GM18861 (cell line): ENCODE data around the gene SMG1.
"Not testable (repeated sequence)": the region's sequence is repeated elsewhere in the genome, so short reads cannot be mapped to it uniquely, and the experiment has no call there.

ENCODE experiments used
- ATAC-seq: cut with Tn5 transposase; IDR thresholded peaks from one replicate; pipeline ENCODE4 v1.9.1; 2021; ENCODE audit not compliant: unreplicated experiment

SMG1 gene

DNA sequence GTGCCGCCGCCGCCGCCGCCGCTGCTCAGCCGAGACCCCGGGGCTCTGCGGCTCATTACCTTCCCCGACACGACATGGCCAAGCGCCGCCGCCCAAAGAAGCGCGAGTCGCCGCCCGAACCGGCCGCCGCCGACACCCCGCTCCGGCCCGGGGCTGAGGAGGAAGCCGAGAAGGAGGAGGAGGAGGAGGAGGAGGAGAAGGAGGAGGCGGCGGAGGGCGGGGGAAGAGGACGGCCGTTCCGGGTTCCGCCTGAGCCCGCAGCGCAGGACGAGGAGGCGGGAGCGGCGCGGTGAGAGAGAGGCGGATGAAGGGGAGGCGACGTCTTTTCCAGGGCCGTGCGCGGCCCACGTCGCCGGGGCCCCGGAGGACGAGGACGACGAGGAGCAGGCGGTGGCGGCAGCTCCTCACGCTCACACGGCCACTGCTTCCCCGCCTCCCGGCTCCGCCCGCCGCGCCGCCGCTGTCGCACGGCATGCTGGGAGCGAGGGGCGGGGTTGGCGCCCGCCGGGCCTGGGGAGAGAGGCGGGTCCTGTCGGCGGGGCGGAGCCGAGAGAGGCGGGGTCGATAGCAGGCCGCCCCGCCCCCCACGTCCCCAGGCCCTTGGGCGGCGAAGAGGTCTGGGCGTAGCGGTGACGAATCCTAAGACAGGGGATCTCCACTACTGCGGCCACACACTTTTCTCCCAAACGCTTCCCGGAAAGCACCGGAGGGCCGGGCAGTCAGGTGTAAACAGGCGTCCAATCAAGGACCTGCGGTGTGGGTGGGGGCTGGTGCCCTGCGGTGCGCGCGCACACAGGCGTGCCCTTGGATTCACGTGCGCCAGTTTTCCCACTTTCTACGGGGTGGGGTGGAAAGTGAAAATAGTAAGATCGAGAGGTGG, at the start of gene SMG1:
SMG1 (minus strand) TSS at position 423 of the 880 bp plus-strand sequence; CDS start at position 56, 367 bp downstream.
- peak; percentile 84 for ATAC-seq

GRCh38 chr16:18975109-18975508, 48.9 kb upstream of the SMG1 start:
- ATAC-seq = no peak

DNA sequence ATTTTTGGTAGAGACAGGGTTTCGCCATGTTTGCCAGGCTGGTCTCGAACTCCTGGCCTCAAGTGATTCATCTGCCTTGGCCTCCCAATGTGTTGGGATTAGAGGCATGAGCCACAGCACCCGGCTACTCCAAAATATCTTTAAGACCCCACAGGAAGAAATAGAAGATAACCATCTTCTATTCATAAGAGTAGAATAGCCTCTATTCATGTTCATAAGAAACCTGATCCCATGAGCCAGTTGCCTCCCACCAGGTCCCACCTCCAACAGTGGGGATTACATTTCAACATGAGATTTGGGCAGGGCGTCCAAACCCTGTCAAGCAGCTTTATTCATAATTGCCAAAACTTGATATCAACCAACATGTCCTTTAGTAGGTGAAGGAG, 43.6 kb upstream of the SMG1 start:
- ATAC-seq = no peak

DNA sequence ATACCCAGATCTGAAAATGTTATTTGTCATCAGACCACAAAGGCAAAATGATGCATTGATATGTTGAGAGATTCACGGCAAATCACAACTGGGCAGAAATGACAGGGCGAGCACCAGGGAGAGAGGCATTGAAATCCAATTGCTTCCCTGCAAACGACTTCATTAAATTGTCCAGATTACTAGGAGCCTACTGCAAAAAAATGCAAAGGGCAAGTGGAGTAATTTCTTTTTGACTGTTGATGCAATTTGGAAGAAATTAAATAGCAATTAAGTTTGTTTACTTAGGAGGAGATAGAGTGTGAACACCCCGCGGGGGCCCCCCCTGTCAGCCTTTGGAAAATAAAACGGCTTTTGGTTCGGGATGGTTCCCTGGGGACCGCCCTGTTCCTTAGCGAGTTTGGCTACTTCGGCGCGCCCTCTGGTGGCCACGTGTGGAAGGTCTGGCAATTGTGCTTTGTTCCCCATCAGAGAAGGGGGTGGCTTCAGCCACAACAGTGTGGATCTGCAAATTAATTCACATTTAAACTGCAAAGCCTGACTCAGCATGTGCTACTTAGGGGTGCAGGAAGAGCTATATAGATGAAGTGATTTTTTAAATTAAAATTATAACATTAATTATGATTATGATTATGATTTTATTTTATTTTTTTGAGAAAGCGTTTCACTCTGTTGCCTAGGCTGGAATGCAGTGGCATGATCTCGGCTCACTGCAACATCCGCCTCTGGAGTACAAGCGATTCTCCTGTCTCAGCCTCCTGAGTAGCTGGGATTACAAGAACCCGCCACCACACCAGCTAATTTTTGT, 43.0 kb upstream of the SMG1 start:
- no peak for ATAC-seq

- ATAC-seq = no peak
Observed at GRCh38 chr16:18966791-18967190, 40.6 kb upstream of the SMG1 start.

GRCh38 chr16:18965555-18965954, 39.3 kb upstream of the SMG1 start:
- ATAC-seq = no peak

GRCh38 chr16:18959031-18959505, 32.9 kb upstream of the SMG1 start:
- no peak for ATAC-seq

- no peak for ATAC-seq
Observed at GRCh38 chr16:18958621-18959029, 32.4 kb upstream of the SMG1 start.

DNA sequence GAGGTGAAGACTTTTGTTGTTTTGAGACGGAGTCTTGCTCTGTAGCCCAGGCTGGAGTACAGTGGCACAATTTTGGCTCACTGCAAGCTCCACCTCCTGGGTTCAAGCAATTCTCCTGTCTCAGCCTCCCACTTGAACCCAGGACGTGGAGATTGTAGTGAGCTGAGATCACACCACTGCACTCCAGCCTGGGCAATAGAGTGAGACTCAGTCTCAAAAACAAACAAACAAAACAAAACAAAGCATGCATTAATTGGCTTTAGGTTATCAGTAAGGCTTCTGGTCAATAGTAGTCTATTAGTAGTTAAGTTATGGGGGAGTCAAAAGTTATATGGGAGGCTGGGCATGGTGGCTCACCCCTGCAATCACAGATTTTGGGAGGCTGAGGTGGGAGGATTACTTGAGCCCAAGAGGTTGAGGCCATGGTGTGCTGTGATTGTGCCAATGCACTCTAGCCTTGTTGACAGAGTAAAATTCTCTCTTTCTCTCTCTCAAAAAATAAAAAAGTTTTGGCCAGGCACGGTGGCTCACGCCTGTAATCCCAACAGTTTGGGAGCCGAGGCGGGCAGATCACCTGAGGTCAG, 30.5 kb upstream of the SMG1 start:
- ATAC-seq = not testable (repeated sequence)

DNA sequence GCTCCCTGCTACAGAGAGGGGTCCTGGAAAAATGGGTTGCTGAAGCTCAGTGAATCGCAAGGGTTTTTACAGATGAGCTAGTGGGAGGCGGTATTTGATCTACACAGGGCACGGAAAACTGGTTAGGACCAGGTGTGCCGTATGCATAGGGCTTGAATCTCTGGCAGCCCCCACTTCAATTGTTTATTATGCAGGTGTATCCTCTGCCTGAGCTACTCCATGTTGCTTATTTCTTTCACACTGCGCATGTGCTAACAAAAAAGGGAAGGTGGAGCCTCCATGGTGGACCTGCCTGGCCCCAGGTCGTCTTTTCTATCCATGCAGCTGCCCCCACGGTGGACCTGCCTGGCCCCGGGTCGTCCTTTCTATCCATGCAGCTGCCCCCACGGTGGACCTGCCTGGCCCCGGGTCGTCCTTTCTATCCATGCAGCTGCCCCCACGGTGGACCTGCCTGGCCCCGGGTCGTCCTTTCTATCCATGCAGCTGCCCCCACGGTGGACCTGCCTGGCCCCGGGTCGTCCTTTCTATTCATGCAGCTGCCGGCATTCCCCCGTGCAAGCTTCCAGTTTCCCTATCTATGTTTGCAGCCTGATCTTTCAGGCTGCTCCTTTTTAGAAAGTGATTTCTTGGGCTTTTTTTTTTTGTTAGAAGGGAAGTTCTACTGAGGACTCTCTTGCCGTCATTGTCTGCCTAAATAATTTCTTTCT, 29.8 kb upstream of the SMG1 start:
- ATAC-seq = not testable (repeated sequence)

DNA sequence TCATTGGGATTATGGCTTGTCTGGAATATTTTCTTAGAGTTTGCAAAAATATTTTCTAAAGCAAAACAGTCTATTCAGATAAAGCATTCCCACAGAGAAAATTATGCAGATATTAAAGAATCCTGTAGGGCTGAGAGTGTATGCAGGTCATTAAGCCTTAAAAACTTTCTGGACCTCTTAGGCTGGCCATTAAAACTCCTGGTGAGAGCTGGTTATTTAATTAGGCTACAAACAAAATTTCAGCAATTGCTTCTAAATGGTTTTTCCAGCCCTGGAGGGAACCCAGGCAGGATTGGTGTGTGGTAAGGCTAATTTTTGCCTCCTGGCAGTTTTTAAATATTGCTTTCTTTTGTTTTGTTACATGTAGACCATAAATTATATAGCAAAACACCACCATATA, 27.3 kb upstream of the SMG1 start:
- ATAC-seq = no peak

DNA sequence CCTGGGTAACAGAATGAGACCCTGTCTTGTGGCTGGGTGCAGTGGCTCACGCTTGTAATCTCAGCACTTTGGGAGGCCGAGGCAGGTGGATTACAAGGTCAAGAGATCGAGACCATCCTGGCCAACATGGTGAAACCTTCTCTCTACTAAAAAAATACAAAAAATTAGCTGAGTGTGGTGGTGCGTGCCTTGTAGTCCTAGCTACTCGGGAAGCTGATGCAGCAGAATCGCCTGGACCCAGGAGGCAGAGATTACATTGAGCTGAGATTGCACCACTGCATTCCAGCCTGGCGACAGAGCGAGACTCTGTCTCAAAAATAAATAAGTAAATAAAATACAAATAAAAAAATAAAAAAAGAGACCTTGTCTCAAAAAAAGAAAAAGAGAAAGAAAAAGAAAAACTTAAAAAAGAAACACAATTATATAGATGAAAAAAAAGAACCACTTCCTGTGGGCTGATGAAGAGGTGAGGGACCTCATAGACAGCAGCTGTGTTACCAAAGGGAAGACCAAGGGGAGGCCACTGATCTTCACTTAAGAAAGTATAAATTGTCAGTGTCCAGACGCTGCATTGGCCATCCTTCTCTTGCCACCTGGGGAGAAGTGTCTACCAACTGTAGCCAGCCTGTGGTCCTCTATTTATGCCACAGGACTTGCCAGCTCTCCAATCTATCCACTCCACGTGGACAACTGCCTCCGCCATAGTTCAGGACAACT, 24.4 kb upstream of the SMG1 start:
- ATAC-seq = no peak

- no peak for ATAC-seq
Observed at GRCh38 chr16:18948372-18949020, 22.3 kb upstream of the SMG1 start.

DNA sequence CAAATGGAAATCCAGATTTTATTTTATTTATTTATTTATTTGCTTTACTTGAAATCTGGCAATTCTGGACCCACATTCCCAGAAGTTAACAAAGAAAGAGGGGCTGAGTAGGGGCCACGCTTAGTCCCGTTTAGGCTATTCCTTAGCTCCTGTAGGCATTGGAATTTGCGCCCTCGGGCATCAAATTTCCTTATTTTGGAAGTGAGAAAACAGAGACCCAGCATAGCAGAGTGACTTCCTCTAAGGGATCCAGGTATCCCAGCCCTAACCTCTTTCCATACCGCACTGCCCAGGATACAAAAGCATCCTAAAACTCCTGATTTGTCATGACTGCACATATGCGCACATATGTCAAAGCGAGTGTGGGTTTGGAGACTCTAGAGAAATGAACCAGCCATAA, 19.0 kb upstream of the SMG1 start:
- no peak for ATAC-seq

DNA sequence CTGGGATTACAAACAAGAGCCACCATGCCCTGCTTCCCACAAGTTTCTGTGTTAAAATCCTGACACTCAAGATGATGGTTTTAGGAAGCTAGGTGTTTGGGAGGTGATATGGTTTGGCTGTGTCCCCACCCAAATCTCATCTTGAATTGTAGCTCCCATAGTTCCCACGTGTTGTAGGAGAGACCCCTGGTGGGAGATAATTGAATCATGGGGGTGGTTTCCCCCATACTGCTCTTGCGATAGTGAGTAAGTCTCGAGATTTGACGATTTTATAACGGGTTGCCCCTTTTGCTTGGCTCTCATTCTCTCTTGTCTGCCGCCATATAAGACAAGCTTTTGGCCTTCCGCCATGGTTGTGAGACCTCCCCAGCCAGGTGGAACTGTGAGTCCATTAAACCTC, 17.2 kb upstream of the SMG1 start:
- ATAC-seq = no peak

- ATAC-seq = no peak
Observed at GRCh38 chr16:18942061-18942460, 15.9 kb upstream of the SMG1 start.

DNA sequence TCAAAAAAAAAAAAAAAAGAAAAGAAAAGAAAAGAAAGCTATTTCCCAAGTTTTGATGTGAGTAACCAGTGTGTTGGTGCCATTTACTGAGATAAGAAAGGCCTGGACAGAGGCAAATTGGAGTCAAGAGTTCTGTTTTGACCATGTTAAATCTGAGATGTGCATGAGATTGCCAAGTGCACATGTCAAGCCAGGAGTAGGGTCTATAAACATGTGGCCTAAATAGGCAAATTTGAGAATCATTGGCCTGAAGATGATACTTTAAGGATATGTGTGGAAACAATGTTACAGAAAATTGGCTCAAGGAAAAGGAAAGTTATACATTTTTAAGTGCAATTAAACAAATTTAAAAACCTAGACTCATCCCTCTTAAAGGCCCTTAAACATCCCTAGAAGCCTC, 15.3 kb upstream of the SMG1 start:
- ATAC-seq = no peak

DNA sequence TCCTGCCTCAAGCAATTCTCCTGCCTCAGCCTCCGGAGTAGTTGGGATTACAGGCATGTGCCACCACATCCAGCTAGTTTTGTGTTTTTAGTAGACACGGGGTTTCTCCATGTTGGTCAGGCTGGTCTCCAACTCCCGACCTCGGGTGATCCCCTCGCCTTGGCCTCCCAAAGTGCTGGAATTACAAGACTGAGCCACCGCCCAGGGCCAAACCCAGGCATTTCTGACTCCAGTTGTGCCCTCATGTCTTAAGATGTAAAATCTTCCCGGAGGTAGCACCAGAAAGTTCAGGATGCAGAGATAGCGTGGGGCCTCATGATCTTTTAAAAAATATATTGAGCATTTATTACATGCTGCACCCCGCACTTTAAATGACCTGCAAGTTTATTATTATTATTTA, 12.8 kb upstream of the SMG1 start:
- no peak for ATAC-seq

- no peak for ATAC-seq
Observed at GRCh38 chr16:18937390-18937789, 11.2 kb upstream of the SMG1 start.
